Fibroblast of villous mesenchyme (primary cell): ENCODE results near the gene CIT. TPM values are rescaled to one million over a fixed set of nuclear protein-coding genes. Genes with fewer than 3 reads are reported as not detected.
"Not testable (repeated sequence)": the region's sequence is repeated elsewhere in the genome, so short reads cannot be mapped to it uniquely, and the experiment has no call there.

ENCODE experiments used
- DNase-seq: peaks from one replicate; pipeline ENCODE4 v3.0.0-alpha.2; 2010; ENCODE audit warnings: low read depth
- H3K4me3 ChIP-seq: 2 replicates; pipeline ENCODE4 v1.5.1; 2011; ENCODE audit warnings: low read depth, mild to moderate bottlenecking, low read length
- CTCF ChIP-seq: IDR thresholded peaks from 2 replicates; pipeline ENCODE4 v1.5.1; 2012; ENCODE audit warnings: low read depth, mild to moderate bottlenecking, low read length; ENCODE audit not compliant: insufficient read depth
- total RNA-seq: library from RNA; depleted of rRNA; stranded (reverse); fragments of >200 nt; gene quantifications from 2 replicates; pipeline ENCODE4 v1.2.3, GENCODE V29; 2012

Gene CIT
- total RNA-seq, 1 donor, result 20.7 TPM

DNA sequence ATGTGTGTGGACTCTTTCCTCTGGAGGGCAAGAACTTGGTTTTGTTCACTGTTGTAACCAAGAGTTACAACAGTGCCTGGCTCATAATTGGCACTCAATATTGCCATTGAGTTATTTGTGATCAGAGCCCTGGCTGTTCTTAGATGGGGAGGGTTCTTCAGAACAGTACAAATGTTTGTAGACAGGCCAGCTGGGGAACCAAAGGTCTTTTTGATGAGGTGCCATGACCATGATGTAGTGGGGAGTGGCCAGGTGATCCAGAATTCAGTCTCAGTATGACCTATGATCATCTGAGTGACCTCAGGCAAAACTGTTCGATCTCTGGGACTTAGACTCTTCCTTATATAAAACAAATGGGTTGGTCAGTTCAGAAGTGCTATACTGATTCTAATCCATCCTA lies 212.5 kb downstream of the CIT start:
- no peak for TF ChIP-seq CTCF
- H3K4me3 ChIP-seq, result no peak overlapping the region
- no peak for DNase-seq

- no peak for TF ChIP-seq CTCF
- no peak overlapping the region for H3K4me3 ChIP-seq
Measured at GRCh38 chr12:119661882-119662281, 215.2 kb downstream of the CIT start.

DNA sequence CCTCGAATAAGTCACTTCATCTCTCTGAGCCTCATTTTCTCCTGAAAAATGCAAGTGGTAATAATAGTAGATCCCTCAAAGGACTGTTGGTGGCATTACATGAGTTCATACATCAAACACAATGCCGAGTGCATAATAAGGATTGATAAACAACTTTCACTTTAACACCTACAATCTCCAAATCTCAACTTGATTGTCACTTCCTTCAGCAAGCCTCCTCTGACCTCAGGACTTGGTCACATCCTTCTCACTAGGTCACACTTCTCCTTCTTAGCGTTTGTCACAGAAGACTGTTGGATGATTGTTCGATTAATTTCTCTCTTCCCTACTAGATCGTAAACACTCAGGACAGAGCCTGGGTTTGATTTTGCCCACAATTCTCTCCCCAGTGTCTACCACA lies 217.0 kb downstream of the CIT start:
- TF ChIP-seq CTCF, result no peak
- DNase-seq, result no peak
- H3K4me3 ChIP-seq, result no peak overlapping the region

More at GRCh38 chr12:119661882-119662281, 215.2 kb downstream of the CIT start:
- no peak for DNase-seq

GRCh38 chr12:119659289-119659897 lies 217.7 kb downstream of the CIT start:
- peak; percentile 41 for DNase-seq
- peak; percentile 91 for TF ChIP-seq CTCF
- H3K4me3 ChIP-seq, result no peak overlapping the region

DNA sequence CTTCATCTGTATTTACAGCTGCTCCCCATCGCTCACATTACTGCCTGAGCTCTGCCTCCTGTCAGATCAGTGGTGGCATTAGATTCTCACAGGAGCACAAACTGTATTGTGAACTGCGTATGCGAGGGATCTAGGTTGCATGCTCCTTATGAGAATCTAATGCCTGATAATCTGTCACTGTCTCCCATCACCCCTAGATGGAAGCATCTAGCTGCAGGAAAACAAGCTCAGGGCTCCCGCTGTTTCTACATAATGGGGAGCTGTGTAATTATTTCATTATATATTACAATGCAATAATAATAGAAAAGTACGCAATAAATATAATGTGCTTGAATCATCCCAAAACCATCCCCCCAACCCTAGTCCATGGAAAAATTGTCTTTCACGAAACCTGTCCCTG lies 219.0 kb downstream of the CIT start:
- not testable (repeated sequence) for H3K4me3 ChIP-seq
- peak; percentile 26 for TF ChIP-seq CTCF
- DNase-seq, result peak; percentile 11

GRCh38 chr12:119657001-119657400 lies 220.1 kb downstream of the CIT start:
- H3K4me3 ChIP-seq, DNase-seq: not testable (repeated sequence)

DNA sequence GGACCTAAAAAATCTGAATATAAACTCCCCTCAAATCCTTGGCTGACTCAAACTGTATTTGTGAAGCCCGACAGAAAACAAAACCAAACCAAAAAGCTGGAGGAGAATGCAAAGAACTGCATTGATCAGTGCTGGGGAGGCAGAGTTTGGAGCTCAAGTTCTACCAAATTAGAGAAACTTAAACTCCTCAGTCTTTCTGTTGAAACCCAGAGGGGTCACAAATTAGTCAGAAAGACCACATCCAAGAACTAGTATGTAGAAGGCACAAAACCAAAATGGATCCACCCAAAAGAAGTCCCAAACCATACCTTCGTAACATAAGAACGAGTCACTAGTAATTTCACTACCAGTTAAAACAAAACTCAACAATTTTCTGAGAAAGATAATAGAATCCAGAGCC lies 224.5 kb downstream of the CIT start:
- no peak for TF ChIP-seq CTCF
- H3K4me3 ChIP-seq, result no peak overlapping the region
- no peak for DNase-seq
